Osteoblast (primary cell): ENCODE measurements around the gene KCNA2. TPM values are rescaled to one million over a fixed set of nuclear protein-coding genes. Genes with fewer than 3 reads are reported as not detected.

Experiments
- DNase-seq: peaks from one replicate; pipeline ENCODE4 v3.0.0; 2011; ENCODE audit warnings: low spot score, mixed read lengths; ENCODE audit not compliant: insufficient read length; ENCODE audit errors: missing footprints
- H2AFZ ChIP-seq: 2 replicates; pipeline ENCODE4 v1.6.0; 2011; ENCODE audit warnings: mild to moderate bottlenecking, low read length
- H3K27ac ChIP-seq: 2 replicates; pipeline ENCODE4 v1.5.1; 2011; ENCODE audit warnings: mild to moderate bottlenecking, low read depth, low read length, moderate library complexity
- H3K27me3 ChIP-seq: 2 replicates; pipeline ENCODE4 v1.6.0; 2012; ENCODE audit warnings: mild to moderate bottlenecking, control low read depth, inconsistent platforms, low read length, moderate library complexity; ENCODE audit not compliant: insufficient read depth
- H3K36me3 ChIP-seq: 2 replicates; pipeline ENCODE4 v1.5.1; 2011; ENCODE audit warnings: mild to moderate bottlenecking, low read length, control low read depth, moderate library complexity; ENCODE audit not compliant: insufficient read depth
- H3K4me1 ChIP-seq: 2 replicates; pipeline ENCODE4 v1.5.1; 2011; ENCODE audit warnings: mild to moderate bottlenecking, low read length, control low read depth, moderate library complexity; ENCODE audit not compliant: insufficient read depth
- H3K4me2 ChIP-seq: 2 replicates; pipeline ENCODE4 v1.6.0; 2011; ENCODE audit warnings: mild to moderate bottlenecking, low read length; ENCODE audit not compliant: insufficient read depth
- H3K4me3 ChIP-seq: fragments of 200-600 bp; sonication (generic); 3 replicates; pipeline ENCODE4 v1.5.1; 2012; ENCODE audit warnings: mild to moderate bottlenecking, low read length, inconsistent platforms; ENCODE audit not compliant: insufficient read depth
- H3K79me2 ChIP-seq: 2 replicates; pipeline ENCODE4 v1.6.0; 2012; ENCODE audit warnings: mild to moderate bottlenecking, low read length, control low read depth, inconsistent platforms; ENCODE audit not compliant: insufficient read depth
- H3K9me3 ChIP-seq: 2 replicates; pipeline ENCODE4 v1.5.1; 2011; ENCODE audit warnings: low read depth, low read length, control low read depth
- H4K20me1 ChIP-seq: 2 replicates; pipeline ENCODE4 v1.6.0; 2012; ENCODE audit warnings: mild to moderate bottlenecking, low read length, control low read depth; ENCODE audit not compliant: insufficient read depth
- CTCF ChIP-seq: IDR thresholded peaks from 2 replicates; pipeline ENCODE4 v1.5.1; 2011; ENCODE audit warnings: mild to moderate bottlenecking, low read depth, low read length, moderate library complexity; ENCODE audit errors: extremely low read depth
- total RNA-seq: library from RNA; depleted of rRNA; stranded (reverse); fragments of >200 nt; gene quantifications from 2 replicates; pipeline ENCODE4 v1.2.3, GENCODE V29; 2012

Gene KCNA2
- under 0.01 TPM in 1 of 2 replicates, not detected in the other for total RNA-seq

GRCh38 chr1:110605901-110606656 is at the start of gene KCNA2:
Gene KCNA2, minus strand, starts transcription at chr1:110606358. Its CDS starts 1,576 bp downstream, at chr1:110604782.
- Histone ChIP-seq H3K4me3 (peak within 1 kb of the TSS; percentile 19), H3K79me2 (no peaks in the 10 kb centered on the region), H2AFZ (no peak within 1 kb of the TSS), H3K36me3 (no peaks in the 10 kb centered on the region), H3K9me3 (no peaks in the 10 kb centered on the region), H4K20me1 (no peaks in the 10 kb centered on the region), H3K4me1 (no peaks in the 10 kb centered on the region), H3K4me2 (no peak within 1 kb of the TSS), H3K27me3 (peaks cover 60% of the 10 kb centered on the region), H3K27ac (no peak within 1 kb of the TSS)
- TF ChIP-seq CTCF, result no peak
- peak; percentile 90 for DNase-seq

GRCh38 chr1:110650609-110651008 is 44.5 kb upstream of the KCNA2 start:
- no peak for TF ChIP-seq CTCF
- Histone ChIP-seq H3K4me3 (no peak overlapping the region), H3K27ac (no peak overlapping the region), H3K27me3 (no peaks in the 10 kb centered on the region), H3K4me1 (no peaks in the 10 kb centered on the region), H3K79me2 (no peaks in the 10 kb centered on the region), H3K9me3 (no peaks in the 10 kb centered on the region), H4K20me1 (no peaks in the 10 kb centered on the region), H3K4me2 (no peak overlapping the region), H3K36me3 (no peaks in the 10 kb centered on the region), H2AFZ (no peak overlapping the region)
- no peak for DNase-seq

GRCh38 chr1:110648417-110648816 is 42.3 kb upstream of the KCNA2 start:
- no peak for TF ChIP-seq CTCF
- DNase-seq, result no peak
- Histone ChIP-seq H3K36me3 (no peaks in the 10 kb centered on the region), H3K4me2 (no peak overlapping the region), H3K27me3 (no peaks in the 10 kb centered on the region), H3K4me1 (no peaks in the 10 kb centered on the region), H2AFZ (no peak overlapping the region), H3K27ac (no peak overlapping the region), H3K79me2 (no peaks in the 10 kb centered on the region), H4K20me1 (no peaks in the 10 kb centered on the region), H3K4me3 (no peak overlapping the region), H3K9me3 (no peaks in the 10 kb centered on the region)

GRCh38 chr1:110647254-110647891 is 41.2 kb upstream of the KCNA2 start:
- H3K4me3 ChIP-seq, result no peak overlapping the region
- DNase-seq, result no peak
- no peak overlapping the region for H3K27ac ChIP-seq
- no peaks in the 10 kb centered on the region for H3K36me3 ChIP-seq
- no peak for TF ChIP-seq CTCF
- no peak overlapping the region for H3K4me2 ChIP-seq
- no peak overlapping the region for H2AFZ ChIP-seq
- H3K79me2 ChIP-seq, result no peaks in the 10 kb centered on the region
- no peaks in the 10 kb centered on the region for H3K27me3 ChIP-seq
- H3K4me1 ChIP-seq, result no peaks in the 10 kb centered on the region
- no peaks in the 10 kb centered on the region for H3K9me3 ChIP-seq
- H4K20me1 ChIP-seq, result no peaks in the 10 kb centered on the region
